ENCODE measurements around the gene TUFM.

GRCh38 chr16:28823873-28824716 is 22.1 kb downstream of the TUFM start:
- TF ChIP-seq EP300 (IDR thresholded peaks at IDR 0.05) = no peak
- peak in 2 of 3 donors; percentile 27 to 38 for TF ChIP-seq CTCF (IDR thresholded peaks at IDR 0.05)
- TF ChIP-seq POLR2A (IDR thresholded peaks at IDR 0.05) = peak; percentile 44

Data from ovary (tissue), 3 donors.